Ectodermal cell (in vitro differentiated cells): ENCODE results near the gene EIF4G3.
"Not testable (repeated sequence)": the region's sequence is repeated elsewhere in the genome, so short reads cannot be mapped to it uniquely, and the experiment has no call there.

Experiments
- H3K27ac ChIP-seq: 2 replicates; pipeline ENCODE4 v1.7.0; 2013; ENCODE audit warnings: mild to moderate bottlenecking, low read depth, low read length; ENCODE audit not compliant: insufficient read depth, poor library complexity, severe bottlenecking
- H3K27me3 ChIP-seq: 2 replicates; pipeline ENCODE4 v1.7.0; 2013; ENCODE audit warnings: mild to moderate bottlenecking, low read length; ENCODE audit not compliant: insufficient read depth, control insufficient read depth, poor library complexity, severe bottlenecking
- H3K36me3 ChIP-seq: one replicate; pipeline ENCODE4 v1.7.0; 2013; ENCODE audit warnings: low read length; ENCODE audit not compliant: control insufficient read depth, insufficient read depth
- H3K4me1 ChIP-seq: one replicate; pipeline ENCODE4 v1.7.0; 2013; ENCODE audit warnings: low read length; ENCODE audit not compliant: control insufficient read depth, insufficient read depth
- H3K4me3 ChIP-seq: 2 replicates; pipeline ENCODE4 v1.7.0; 2013; ENCODE audit warnings: low read depth, low read length, control low read depth; ENCODE audit not compliant: insufficient read depth
- H3K9me3 ChIP-seq: 2 replicates; pipeline ENCODE4 v1.7.0; 2013; ENCODE audit warnings: mild to moderate bottlenecking, low read length, moderate library complexity; ENCODE audit not compliant: control insufficient read depth
- WGBS, 2 experiments: methylation state at CpG; one replicate each; pipeline ENCODE4 v1.1.7; 2013; ENCODE audit warnings: missing lambda C conversion rate in 2 of 2; 5-methylcytosine and 5-hydroxymethylcytosine counted together

EIF4G3 gene

GRCh38 chr1:21098186-21098915 lies 78.3 kb downstream of the EIF4G3 start:
- WGBS, 2 experiments, result 96 to 97% methylated on average over 3 to 5 of the region's 5 CpGs
- Histone ChIP-seq H3K9me3 (no peaks in the 10 kb centered on the region), H3K36me3 (no peaks in the 10 kb centered on the region), H3K27me3 (no peaks in the 10 kb centered on the region), H3K27ac (no peak overlapping the region), H3K4me1 (no peaks in the 10 kb centered on the region), H3K4me3 (no peak overlapping the region)

- H3K36me3 ChIP-seq, result no peaks in the 10 kb centered on the region
- WGBS, 2 experiments, result 90 to 95% methylated on average over 1 of the region's 1 CpG
- no peaks in the 10 kb centered on the region for H3K9me3 ChIP-seq
- H3K4me1 ChIP-seq, result no peaks in the 10 kb centered on the region
- no peak overlapping the region for H3K27ac ChIP-seq
- H3K27me3 ChIP-seq, result no peaks in the 10 kb centered on the region
- H3K4me3 ChIP-seq, result no peak overlapping the region
Observed at GRCh38 chr1:21097729-21098128, 79.0 kb downstream of the EIF4G3 start.

GRCh38 chr1:21095976-21096375 lies 80.7 kb downstream of the EIF4G3 start:
- Histone ChIP-seq H3K4me1 (no peaks in the 10 kb centered on the region), H3K9me3 (no peaks in the 10 kb centered on the region), H3K4me3 (no peak overlapping the region), H3K27me3 (no peaks in the 10 kb centered on the region), H3K27ac (no peak overlapping the region), H3K36me3 (no peaks in the 10 kb centered on the region)

- H3K27ac ChIP-seq, H3K4me3 ChIP-seq, H3K4me1 ChIP-seq, H3K27me3 ChIP-seq, H3K36me3 ChIP-seq, H3K9me3 ChIP-seq: not testable (repeated sequence)
- 96 to 99% methylated on average over 6 to 7 of the region's 9 CpGs for WGBS, 2 experiments
Observed at GRCh38 chr1:21094282-21094681, 82.4 kb downstream of the EIF4G3 start.

GRCh38 chr1:21093271-21093958 lies 83.3 kb downstream of the EIF4G3 start:
- not testable (repeated sequence) for H3K27ac ChIP-seq, H3K4me3 ChIP-seq, H3K9me3 ChIP-seq, H3K4me1 ChIP-seq, H3K27me3 ChIP-seq, H3K36me3 ChIP-seq
- WGBS, 2 experiments, result 94 to 100% methylated on average over 1 of the region's 2 CpGs

GRCh38 chr1:21092545-21092944 lies 84.2 kb downstream of the EIF4G3 start:
- WGBS, 2 experiments, result 91 to 93% methylated on average over 1 of the region's 2 CpGs
- H3K9me3 ChIP-seq, result not testable (repeated sequence)

GRCh38 chr1:21091053-21091690 lies 85.5 kb downstream of the EIF4G3 start:
- WGBS, 2 experiments, result 89 to 90% methylated on average over 9 to 10 of the region's 11 CpGs
- H3K36me3 ChIP-seq, H3K4me3 ChIP-seq, H3K4me1 ChIP-seq, H3K27ac ChIP-seq, H3K9me3 ChIP-seq, H3K27me3 ChIP-seq: not testable (repeated sequence)

More at GRCh38 chr1:21092545-21092944, 84.2 kb downstream of the EIF4G3 start:
- not testable (repeated sequence) for H3K4me1 ChIP-seq, H3K4me3 ChIP-seq, H3K36me3 ChIP-seq, H3K27me3 ChIP-seq, H3K27ac ChIP-seq

- Histone ChIP-seq H3K27me3 (no peaks in the 10 kb centered on the region), H3K36me3 (no peaks in the 10 kb centered on the region), H3K4me1 (no peaks in the 10 kb centered on the region), H3K4me3 (no peak overlapping the region), H3K9me3 (no peaks in the 10 kb centered on the region), H3K27ac (no peak overlapping the region)
- 67 to 97% methylated on average over 1 of the region's 1 CpG for whole genome bisulfite sequencing, 2 experiments
Observed at GRCh38 chr1:21090463-21090862, 86.2 kb downstream of the EIF4G3 start.

- Histone ChIP-seq H3K27ac (no peak overlapping the region), H3K4me1 (no peaks in the 10 kb centered on the region), H3K4me3 (no peak overlapping the region), H3K27me3 (no peaks in the 10 kb centered on the region), H3K9me3 (no peaks in the 10 kb centered on the region), H3K36me3 (no peaks in the 10 kb centered on the region)
Observed at GRCh38 chr1:21089731-21090130, 87.0 kb downstream of the EIF4G3 start.

GRCh38 chr1:21089299-21089698 lies 87.4 kb downstream of the EIF4G3 start:
- H3K4me1 ChIP-seq, result no peaks in the 10 kb centered on the region
- no peaks in the 10 kb centered on the region for H3K36me3 ChIP-seq
- WGBS, 2 experiments, result 94 to 96% methylated on average over 2 of the region's 2 CpGs
- no peak overlapping the region for H3K27ac ChIP-seq
- H3K4me3 ChIP-seq, result no peak overlapping the region
- no peaks in the 10 kb centered on the region for H3K27me3 ChIP-seq
- H3K9me3 ChIP-seq, result no peaks in the 10 kb centered on the region
